Esophagus muscularis mucosa (tissue), 4 donors: ENCODE results near the gene DLX6. TPM values are rescaled to one million over a fixed set of nuclear protein-coding genes. Genes with fewer than 3 reads are reported as not detected.
A peak's percentile ranks its signal among the peaks of the same experiment; 100 is the strongest.

Experiments
- DNase-seq: peaks from one replicate; pipeline ENCODE4 v3.0.0-alpha.2; 2017; ENCODE audit errors: extremely low spot score
- H3K27ac ChIP-seq, 4 donors: fragments of 200-600 bp; sonication (generic); replicated peaks in 1 of 4; 1 replicate in 3 of 4; 2 replicates in 1 of 4; pipeline ENCODE4 v1.5.1; 2016 to 2019; ENCODE audit warnings: mild to moderate bottlenecking in 1 of 4
- H3K27me3 ChIP-seq, 4 donors: fragments of 200-600 bp; sonication (generic); one replicate each; pipeline versions ENCODE4 v1.5.1 to v1.6.0; 2016 to 2019
- H3K36me3 ChIP-seq, 4 donors: fragments of 200-600 bp; sonication (generic); one replicate each; pipeline ENCODE4 v1.5.1; 2016 to 2019
- H3K4me1 ChIP-seq, 4 donors: fragments of 200-600 bp; sonication (generic); one replicate each; pipeline ENCODE4 v1.5.1; 2016 to 2019
- H3K4me3 ChIP-seq, 4 donors: fragments of 200-600 bp; sonication (generic); 1 replicate in 2 of 4; 2 replicates in 2 of 4; pipeline ENCODE4 v1.5.1; 2016 to 2019; ENCODE audit warnings: mild to moderate bottlenecking in 4 of 4, moderate library complexity in 1 of 4
- H3K9me3 ChIP-seq, 4 donors: fragments of 200-600 bp; sonication (generic); 1 replicate in 3 of 4; 2 replicates in 1 of 4; pipeline ENCODE4 v1.5.1; 2016 to 2019
- EP300 ChIP-seq: sonication (generic); formaldehyde crosslinking; IDR thresholded peaks from one replicate; pipeline ENCODE4 v1.6.1; 2017; ENCODE audit warnings: antibody characterized with exemption
- POLR2A ChIP-seq: fragments of 450-650 bp; IDR thresholded peaks from one replicate; pipeline ENCODE4 v1.6.1; 2017; ENCODE audit warnings: antibody characterized with exemption, moderate library complexity, mild to moderate bottlenecking, low read depth
- POLR2AphosphoS5 ChIP-seq, 2 donors: sonication (generic); formaldehyde crosslinking; IDR thresholded peaks; one replicate each; pipeline ENCODE4 v1.6.1; 2017; ENCODE audit warnings: antibody characterized with exemption in 2 of 2
- WGBS: methylation state at CpG from one replicate; pipeline ENCODE4 v1.1.5; 2018; 5-methylcytosine and 5-hydroxymethylcytosine counted together
- intact Hi-C: fragments of 100-400 bp; cut with DNase I; formaldehyde crosslinking; loops from one replicate; pipeline ENCODE4 v1.15.1; 2023
- total RNA-seq, 4 donors: library from RNA; depleted of rRNA; stranded (reverse); fragments of >200 nt; gene quantifications; one replicate each; pipeline versions ENCODE4 v1.1.0 to v1.2.1, GENCODE V29; 2016
- TF ChIP-seq, protein P1 (sequence below), 3 experiments: fragments of 200-600 bp in 2 of 3; fragments of 450-650 bp in 1 of 3; sonication (generic) in 2 of 3; IDR thresholded peaks; one replicate each; pipeline ENCODE4 v1.5.1; 2017 to 2019; ENCODE audit warnings: antibody characterized with exemption in 3 of 3, mild to moderate bottlenecking in 2 of 3, moderate library complexity in 1 of 3

Gene DLX6
- total RNA-seq, 4 donors from 2014 or later, result not detected

DNA sequence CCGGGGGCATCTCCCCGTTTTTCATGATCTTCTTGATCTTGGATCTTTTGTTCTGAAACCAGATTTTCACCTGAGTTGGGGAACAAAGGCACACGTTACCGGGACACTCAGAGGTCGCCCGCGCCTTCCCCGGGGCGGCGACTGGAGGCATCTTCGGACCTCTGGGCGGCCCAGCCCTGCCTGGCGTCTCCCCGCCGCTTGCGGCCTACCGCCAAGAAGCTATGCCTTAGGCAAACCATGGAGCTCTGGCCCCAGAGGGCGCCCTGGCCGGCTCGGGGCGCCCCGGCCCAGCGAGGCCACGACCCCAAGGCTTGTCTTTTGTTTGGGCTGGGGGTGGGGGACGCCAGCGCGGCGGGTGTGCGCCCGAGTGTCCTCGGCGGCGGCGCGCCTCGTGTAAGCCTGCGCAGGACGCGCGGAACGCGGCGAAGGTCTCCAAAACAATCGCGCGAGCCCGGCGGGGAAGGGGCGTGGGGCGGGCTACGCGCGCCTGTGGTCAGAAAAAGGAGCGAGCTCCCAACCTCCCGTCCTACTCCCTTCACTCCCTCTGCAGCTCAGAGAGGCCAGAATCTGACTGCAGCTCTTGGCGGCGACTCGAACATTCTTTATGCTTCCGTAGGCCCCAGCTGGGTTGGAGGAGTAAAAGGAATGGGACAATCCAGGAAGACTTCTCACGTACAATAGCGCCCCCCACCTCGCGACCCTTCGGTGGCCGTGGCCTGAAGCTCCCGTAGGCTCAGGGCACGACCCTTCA lies 15.8 kb downstream of the DLX6 start:
- TF ChIP-seq POLR2AphosphoS5 (IDR thresholded peaks at IDR 0.05) (no peak), EP300 (no peak), POLR2A (no peak)
- TF ChIP-seq, protein P1, sequence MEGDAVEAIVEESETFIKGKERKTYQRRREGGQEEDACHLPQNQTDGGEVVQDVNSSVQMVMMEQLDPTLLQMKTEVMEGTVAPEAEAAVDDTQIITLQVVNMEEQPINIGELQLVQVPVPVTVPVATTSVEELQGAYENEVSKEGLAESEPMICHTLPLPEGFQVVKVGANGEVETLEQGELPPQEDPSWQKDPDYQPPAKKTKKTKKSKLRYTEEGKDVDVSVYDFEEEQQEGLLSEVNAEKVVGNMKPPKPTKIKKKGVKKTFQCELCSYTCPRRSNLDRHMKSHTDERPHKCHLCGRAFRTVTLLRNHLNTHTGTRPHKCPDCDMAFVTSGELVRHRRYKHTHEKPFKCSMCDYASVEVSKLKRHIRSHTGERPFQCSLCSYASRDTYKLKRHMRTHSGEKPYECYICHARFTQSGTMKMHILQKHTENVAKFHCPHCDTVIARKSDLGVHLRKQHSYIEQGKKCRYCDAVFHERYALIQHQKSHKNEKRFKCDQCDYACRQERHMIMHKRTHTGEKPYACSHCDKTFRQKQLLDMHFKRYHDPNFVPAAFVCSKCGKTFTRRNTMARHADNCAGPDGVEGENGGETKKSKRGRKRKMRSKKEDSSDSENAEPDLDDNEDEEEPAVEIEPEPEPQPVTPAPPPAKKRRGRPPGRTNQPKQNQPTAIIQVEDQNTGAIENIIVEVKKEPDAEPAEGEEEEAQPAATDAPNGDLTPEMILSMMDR (IDR thresholded peaks at IDR 0.05), result no peak
- intact Hi-C loops, result no loop called here
- H3K4me3 ChIP-seq, result peak overlapping the region in 3 of 4 donors; percentile 16 to 25 (median 22)
- H3K4me1 ChIP-seq, result peaks cover 30 to 80% (median 74%) of the 10 kb centered on the region in 4 donors
- 50% methylated on average over 52 of the region's 67 CpGs for WGBS
- H3K27me3 ChIP-seq, result peaks cover 4 to 100% (median 78%) of the 10 kb centered on the region in 4 donors
- peak; percentile 62 for DNase-seq
- H3K9me3 ChIP-seq, result no peaks in the 10 kb centered on the region
- no peak overlapping the region for H3K27ac ChIP-seq
- no peaks in the 10 kb centered on the region for H3K36me3 ChIP-seq

DNA sequence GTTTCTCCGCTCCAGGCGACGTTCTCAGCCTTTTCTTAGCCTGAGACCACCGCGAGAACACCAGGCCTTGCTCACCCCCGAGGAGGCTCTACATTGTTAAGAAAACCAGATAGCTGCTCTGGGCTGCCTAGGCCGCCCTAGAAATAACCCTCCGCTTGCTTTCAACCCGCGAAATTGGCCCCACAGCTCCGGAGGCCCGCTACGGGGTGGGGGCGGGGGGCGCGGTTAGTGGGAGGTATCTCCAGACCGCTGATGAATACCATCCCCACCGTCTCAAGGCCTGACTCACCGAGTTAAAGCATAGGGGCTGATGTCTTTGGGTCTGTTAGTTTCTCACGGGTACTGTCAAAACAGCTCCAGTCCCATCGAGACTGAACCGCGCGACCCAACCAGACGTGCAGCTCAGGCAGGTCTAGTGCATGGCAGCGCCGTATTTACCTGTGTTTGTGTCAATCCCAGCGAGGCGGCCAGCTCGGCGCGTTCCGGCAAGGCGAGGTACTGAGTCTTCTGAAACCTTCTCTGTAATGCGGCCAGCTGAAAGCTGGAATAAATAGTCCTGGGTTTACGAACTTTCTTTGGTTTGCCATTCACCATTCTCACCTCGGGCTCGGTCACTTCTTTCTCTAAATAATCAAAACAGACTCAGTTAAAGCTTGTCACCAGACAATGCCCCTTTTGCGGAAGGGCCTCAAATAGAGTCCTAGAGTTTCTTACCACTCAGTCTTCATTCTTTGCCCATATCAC lies 16.6 kb downstream of the DLX6 start:
- no peaks in the 10 kb centered on the region for H3K9me3 ChIP-seq
- peaks cover 38 to 80% (median 74%) of the 10 kb centered on the region in 4 donors for H3K4me1 ChIP-seq
- peaks cover 4 to 100% (median 77%) of the 10 kb centered on the region in 4 donors for H3K27me3 ChIP-seq
- intact Hi-C loops, result no loop called here
- peak; percentile 88 for DNase-seq
- no peaks in the 10 kb centered on the region for H3K36me3 ChIP-seq
- H3K4me3 ChIP-seq, result no peak overlapping the region
- TF ChIP-seq POLR2A, result no peak
- TF ChIP-seq, protein P1 (IDR thresholded peaks at IDR 0.05), result no peak
- no peak for TF ChIP-seq EP300
- no peak for TF ChIP-seq POLR2AphosphoS5 (IDR thresholded peaks at IDR 0.05)
- 22% methylated on average over 31 of the region's 39 CpGs for WGBS
- H3K27ac ChIP-seq, result no peak overlapping the region

DNA sequence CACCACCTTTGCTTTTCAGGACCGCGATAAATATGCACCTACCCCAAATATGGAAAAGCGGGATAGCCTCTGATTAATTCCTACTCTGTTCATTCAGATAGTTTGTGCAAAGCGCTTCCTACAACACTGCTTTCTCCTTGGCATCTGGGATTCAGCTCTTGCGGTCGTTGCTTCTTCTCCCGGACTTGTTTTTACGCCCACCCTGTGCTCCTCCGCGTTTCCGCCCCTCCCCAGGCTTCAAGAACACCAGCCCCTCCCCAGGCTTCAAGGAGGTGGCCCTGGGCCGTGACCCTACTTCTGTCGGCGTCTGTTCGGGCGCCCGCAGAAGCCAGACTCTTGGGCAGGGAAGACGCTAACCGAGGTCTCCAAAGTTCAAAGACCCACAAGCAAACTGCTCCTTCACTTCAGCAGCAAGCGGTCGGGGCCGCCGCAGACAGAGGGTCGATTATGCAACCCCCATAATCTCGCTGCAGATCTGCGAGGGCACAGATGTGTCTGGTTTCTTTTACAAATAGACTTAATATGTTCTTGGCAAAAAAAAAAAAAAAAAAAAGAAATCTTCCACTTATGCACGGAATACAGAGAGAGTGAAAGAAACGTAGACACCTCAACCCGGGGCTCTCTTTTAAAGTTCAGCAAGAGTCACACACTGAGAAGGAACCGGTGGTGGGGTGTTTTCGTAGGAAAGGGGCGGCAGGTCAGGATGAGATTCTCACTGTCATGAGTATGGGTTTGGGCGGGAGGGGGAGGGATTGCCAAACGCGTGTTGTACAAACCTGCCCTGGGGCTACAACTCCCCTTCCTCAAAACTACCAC lies 17.3 kb downstream of the DLX6 start:
- intact Hi-C loops, result no loop called here
- Histone ChIP-seq H3K4me3 (peak overlapping the region in 1 of 4 donors; percentile 14), H3K9me3 (no peaks in the 10 kb centered on the region), H3K27me3 (peaks cover 4 to 100% (median 70%) of the 10 kb centered on the region in 4 donors), H3K4me1 (peaks cover 39 to 80% (median 74%) of the 10 kb centered on the region in 4 donors), H3K27ac (no peak overlapping the region), H3K36me3 (no peaks in the 10 kb centered on the region)
- DNase-seq, result peak; percentile 74
- 13% methylated on average over 32 of the region's 35 CpGs for WGBS
- TF ChIP-seq EP300, result no peak
- TF ChIP-seq, protein P1 (IDR thresholded peaks at IDR 0.05), result no peak
- no peak for TF ChIP-seq POLR2AphosphoS5 (IDR thresholded peaks at IDR 0.05)
- no peak for TF ChIP-seq POLR2A

DNA sequence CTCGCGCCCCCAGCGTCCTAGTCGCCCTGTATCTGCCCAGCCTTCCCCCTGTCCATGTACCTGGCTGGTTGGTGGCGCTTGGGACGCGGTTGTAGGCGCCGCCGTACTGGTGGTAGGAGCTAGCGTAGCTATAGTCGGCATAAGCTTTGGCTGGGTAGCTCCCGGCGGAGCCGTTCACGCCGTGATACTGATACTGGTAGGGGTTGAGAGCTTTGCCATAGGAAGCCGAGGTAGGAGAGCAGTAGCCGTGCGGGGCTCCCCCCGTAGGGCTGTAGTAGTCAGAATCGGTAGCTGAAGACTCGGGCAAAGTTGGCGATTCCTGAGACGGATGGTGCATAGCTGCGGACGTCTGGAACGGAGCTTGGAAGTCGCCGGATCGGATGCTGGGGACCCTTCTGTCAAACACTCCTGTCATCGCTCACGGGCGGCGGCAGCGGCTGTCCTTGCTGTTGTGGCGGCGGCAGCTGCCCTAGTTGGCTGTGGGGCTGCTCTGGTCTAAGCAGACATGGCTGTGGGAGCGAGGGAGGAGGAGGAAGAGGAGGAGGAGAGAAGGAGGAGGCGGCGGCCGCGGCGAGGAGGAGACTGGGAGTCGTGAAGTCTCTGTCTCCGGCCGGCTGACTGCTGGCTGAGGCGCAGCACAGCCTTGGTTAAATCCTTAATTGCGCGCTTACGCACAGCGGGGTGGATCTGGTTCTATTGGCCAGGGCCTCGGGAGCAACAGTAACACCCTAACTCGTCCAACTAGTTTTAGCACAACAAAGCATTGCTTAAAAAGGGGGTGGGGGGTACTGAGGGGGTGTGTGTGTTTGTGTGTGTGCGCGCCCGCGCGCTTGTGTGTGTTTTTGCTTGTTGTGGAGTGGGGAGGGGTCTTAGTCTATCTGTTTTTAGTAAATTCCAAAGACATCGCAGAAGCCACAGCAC lies 19.1 kb downstream of the DLX6 start, which contains the start of gene DLX5:
Gene DLX5 (minus strand): TSS at position 623 of the 921 bp plus-strand sequence. CDS start 208 bp downstream, at position 415.
- H3K27me3 ChIP-seq, result peaks cover 4 to 95% (median 58%) of the 10 kb centered on the region in 4 donors
- peaks cover 33 to 72% (median 63%) of the 10 kb centered on the region in 4 donors for H3K4me1 ChIP-seq
- intact Hi-C loops, result loop anchor here (5.0 kb wide), 1 partner anchor 947 kb away; no protein-coding TSS in a partner anchor
- no peaks in the 10 kb centered on the region for H3K9me3 ChIP-seq
- TF ChIP-seq EP300, result no peak
- peak in 1 of 2 donors; percentile 52 for TF ChIP-seq POLR2AphosphoS5 (IDR thresholded peaks at IDR 0.05)
- peak within 1 kb of the TSS; percentile 39 to 48 (median 42) for H3K4me3 ChIP-seq
- no peaks in the 10 kb centered on the region for H3K36me3 ChIP-seq
- no peak within 1 kb of the TSS for H3K27ac ChIP-seq
- DNase-seq, result peak; percentile 89
- 2% methylated on average over 51 of the region's 60 CpGs for WGBS
